HG03439 (cell line): Measurements from ENCODE around the gene MS4A5.
"Not testable (repeated sequence)": the region's sequence is repeated elsewhere in the genome, so short reads cannot be mapped to it uniquely, and the experiment has no call there.

Experiments
- ATAC-seq: cut with Tn5 transposase; IDR thresholded peaks from one replicate; pipeline ENCODE4 v1.9.1; 2021; ENCODE audit warnings: mild to moderate bottlenecking, moderate library complexity; ENCODE audit not compliant: unreplicated experiment

MS4A5 gene, protein sequence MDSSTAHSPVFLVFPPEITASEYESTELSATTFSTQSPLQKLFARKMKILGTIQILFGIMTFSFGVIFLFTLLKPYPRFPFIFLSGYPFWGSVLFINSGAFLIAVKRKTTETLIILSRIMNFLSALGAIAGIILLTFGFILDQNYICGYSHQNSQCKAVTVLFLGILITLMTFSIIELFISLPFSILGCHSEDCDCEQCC

GRCh38 chr11:60429272-60429671 is at the start of gene MS4A5:
TSS of gene MS4A5 (plus strand) at chr11:60429572. CDS start at chr11:60429675, 103 bp downstream.
- ATAC-seq, result no peak

GRCh38 chr11:60389279-60389910 is 40.0 kb upstream of the MS4A5 start:
- ATAC-seq, result peak; percentile 78

DNA sequence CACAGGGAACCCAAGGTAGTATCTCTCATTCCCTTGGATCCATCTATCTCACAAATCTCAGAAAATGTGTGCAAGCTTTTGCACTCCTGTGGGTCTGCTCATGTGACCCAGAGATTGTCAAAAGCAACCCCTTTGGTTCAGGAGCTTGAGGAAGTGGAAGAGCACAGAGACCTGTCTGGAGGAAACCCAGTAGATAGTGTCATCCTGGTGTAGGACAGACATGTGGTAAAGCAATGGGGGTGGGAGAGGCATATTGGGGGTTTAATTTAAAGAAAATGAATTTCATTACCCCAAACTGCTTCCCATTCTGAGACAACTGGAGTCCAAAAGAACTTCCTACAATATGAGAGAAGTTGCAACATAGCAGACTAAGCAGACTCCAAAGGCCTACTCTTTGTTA is 39.0 kb upstream of the MS4A5 start:
- ATAC-seq, result no peak

- ATAC-seq, result no peak
Observed at GRCh38 chr11:60392361-60392760, 37.0 kb upstream of the MS4A5 start.

DNA sequence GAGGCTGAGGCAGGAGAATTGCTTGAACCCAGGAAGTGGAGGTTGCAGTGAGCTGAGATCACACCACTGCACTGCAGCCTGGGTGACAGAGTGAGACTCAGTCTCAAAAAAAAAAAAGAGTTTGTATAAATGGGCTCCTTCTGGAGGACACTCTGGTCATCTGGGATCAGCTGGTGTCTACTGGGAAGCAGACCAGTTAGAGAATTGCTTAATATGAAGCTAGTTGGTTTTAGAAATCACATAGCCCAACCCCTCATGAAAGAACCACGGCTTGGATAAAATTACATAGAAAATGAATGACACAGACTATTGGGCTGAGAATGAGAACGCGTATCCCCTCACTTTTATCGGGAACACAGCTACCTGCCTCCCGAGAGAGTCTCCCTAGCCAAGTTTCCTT is 36.4 kb upstream of the MS4A5 start:
- ATAC-seq, result no peak

DNA sequence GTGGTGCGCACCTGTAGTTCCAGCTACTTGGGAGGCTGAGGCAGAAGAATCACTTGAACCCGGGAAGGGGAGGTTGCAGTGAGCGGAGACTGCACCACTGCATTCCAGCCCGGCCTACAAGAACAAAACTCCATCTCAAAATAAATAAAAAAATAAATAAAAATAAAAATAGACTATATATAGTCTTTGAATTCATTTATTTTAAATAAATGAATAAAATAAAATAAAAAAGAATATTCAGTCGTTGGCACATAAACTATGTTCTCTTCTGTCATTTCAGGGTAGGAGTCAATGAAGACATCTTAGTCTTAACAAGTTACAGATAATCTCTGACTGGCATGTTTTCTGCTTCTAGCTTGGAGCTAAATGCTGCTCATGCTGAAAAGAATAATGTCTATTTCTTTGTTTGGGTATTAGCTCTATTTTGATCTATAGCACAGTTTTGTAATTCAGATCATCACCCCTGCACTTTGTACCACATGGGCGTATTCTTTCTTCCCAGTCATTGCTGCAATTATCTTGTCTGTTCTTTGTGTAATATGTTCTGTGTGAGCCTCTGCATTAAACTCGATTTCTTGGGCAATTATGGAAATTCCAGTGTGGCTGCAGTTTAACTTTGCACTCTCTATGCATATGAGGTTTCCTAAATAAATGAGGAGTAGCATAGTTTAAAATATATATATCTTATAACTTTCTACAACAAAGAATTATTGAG is 34.5 kb upstream of the MS4A5 start:
- ATAC-seq, result no peak

- ATAC-seq, result no peak
Observed at GRCh38 chr11:60396382-60396781, 33.0 kb upstream of the MS4A5 start, which contains the start of gene MS4A14. TSS of gene MS4A14 (plus strand) at chr11:60396459. CDS start at chr11:60396579, 120 bp downstream.

- ATAC-seq, result no peak
Observed at GRCh38 chr11:60396799-60397198, 32.6 kb upstream of the MS4A5 start.

DNA sequence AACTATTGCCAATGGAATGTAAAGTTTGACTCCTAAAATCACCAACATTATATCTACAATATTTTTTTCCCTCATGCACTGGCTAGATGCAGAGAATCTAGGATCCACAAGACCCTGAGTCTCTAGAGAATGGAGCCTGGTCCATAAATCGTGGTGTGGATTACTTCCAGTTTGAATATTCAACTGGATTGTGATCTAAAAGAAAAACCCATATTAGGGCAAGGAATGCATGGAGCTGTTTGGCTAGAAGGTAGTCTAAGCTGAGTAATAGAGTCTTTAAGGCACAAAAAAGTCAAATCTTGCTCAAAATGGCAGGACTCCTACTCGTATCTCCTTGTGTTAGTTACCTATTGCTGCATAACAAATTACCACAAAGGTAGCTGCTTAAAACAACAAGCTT is 9.4 kb upstream of the MS4A5 start:
- ATAC-seq, result no peak

GRCh38 chr11:60422609-60423008 is 6.8 kb upstream of the MS4A5 start:
- no peak for ATAC-seq

GRCh38 chr11:60428517-60428916 is 855 bp upstream of the MS4A5 start:
- ATAC-seq, result no peak

- no peak for ATAC-seq
Observed at GRCh38 chr11:60431251-60431650, 1.9 kb downstream of the MS4A5 start.

GRCh38 chr11:60433401-60433800 is 4.0 kb downstream of the MS4A5 start:
- no peak for ATAC-seq

GRCh38 chr11:60447070-60447469 is 17.7 kb downstream of the MS4A5 start:
- ATAC-seq, result no peak

GRCh38 chr11:60447846-60448245 is 18.5 kb downstream of the MS4A5 start:
- ATAC-seq, result no peak

DNA sequence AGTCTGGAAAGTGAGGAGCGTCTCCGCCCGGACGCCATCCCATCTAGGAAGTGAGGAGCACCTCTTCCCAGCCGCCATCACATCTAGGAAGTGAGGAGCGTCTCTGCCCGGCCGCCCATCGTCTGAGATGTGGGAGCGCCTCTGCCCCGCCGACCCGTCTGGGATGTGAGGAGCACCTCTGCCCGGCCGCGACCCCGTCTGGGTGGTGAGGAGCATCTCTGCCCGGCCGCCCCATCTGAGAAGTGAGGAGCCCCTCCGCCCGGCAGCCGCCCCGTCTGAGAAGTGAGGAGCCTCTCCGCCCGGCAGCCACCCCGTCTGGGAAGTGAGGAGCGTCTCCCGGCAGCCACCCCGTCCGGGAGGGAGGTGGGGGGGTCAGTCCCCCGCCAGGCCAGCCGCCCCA is 21.8 kb downstream of the MS4A5 start:
- ATAC-seq, result not testable (repeated sequence)

- ATAC-seq, result no peak
Observed at GRCh38 chr11:60454212-60454611, 24.8 kb downstream of the MS4A5 start.

DNA sequence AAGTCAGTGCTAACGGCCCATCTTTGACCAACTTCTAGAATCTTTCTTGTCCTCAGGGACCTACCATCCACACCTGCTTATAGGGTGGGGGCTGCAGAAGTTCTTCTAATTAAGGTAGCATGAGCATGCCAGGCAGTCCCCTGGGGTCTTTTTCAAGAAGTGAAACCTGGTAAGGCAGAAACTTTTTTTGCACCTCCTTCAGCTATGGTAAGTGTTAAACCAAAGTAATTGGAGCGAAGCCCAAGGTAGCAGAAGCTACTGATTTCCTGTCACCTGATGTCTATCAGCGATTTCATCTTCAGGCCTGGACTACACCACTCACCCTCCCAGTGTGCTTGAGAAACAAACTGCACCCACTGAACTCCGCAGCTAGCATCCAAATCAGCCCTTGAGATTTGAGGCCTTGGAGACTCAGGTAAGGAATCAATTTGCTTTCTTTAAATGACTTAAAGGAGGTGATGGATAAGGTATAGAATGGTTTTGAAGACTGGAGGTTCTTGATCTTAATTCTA is 26.2 kb downstream of the MS4A5 start, which contains the start of gene MS4A1:
TSS of gene MS4A1 (plus strand) at position 317 of the 512 bp plus-strand sequence. CDS start 6,528 bp downstream, outside the sequence.
- peak; percentile 86 for ATAC-seq

- peak; percentile 46 for ATAC-seq
Observed at GRCh38 chr11:60457576-60457975, 28.2 kb downstream of the MS4A5 start.

GRCh38 chr11:60459345-60459744 is 30.0 kb downstream of the MS4A5 start:
- no peak for ATAC-seq

GRCh38 chr11:60468829-60469228 is 39.5 kb downstream of the MS4A5 start:
- no peak for ATAC-seq

DNA sequence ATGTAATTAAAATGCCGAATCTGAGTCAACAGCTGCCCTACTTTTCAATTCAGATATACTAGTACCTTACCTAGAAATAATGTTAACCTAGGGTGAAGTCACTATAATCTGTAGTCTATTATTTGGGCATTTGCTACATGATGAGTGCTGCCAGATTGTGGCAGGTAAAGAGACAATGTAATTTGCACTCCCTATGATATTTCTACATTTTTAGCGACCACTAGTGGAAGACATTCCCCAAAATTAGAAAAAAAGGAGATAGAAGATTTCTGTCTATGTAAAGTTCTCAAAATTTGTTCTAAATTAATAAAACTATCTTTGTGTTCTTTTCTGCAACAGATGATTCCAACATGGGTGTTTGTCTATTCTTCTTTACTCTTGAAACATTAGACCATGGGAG is 40.4 kb downstream of the MS4A5 start:
- ATAC-seq, result no peak
